IMR-90 (cell line): ENCODE measurements around the gene HSD17B3. TPM values are rescaled to one million over a fixed set of nuclear protein-coding genes. Genes with fewer than 3 reads are reported as not detected.

Experiments
- ATAC-seq: fragments of 200-7000 bp; cut with Tn5 transposase; 2 replicates; pipeline ENCODE4 v1.9.1; 2020; ENCODE audit warnings: low read depth, mild to moderate bottlenecking, moderate library complexity
- BruUV-seq: library from RNA; stranded (reverse); fragments of 400-500 nt; replicated peaks from 2 replicates; lab custom pipeline; 2021; lab: Mats Ljungman, UMichigan
- CTCF ChIA-PET: fragments of 300-600 bp; formaldehyde crosslinking; extraction: SDS; loops from one replicate; lab custom pipeline; 2021; ENCODE audit warnings: antibody characterized with exemption; lab: Yijun Ruan, JAX
- POLR2A ChIA-PET: fragments of 300-600 bp; sonication (Branson Sonifier 250); formaldehyde crosslinking; loops from one replicate; lab custom pipeline; 2022; ENCODE audit warnings: antibody characterized with exemption; ENCODE audit not compliant: unreplicated experiment; lab: Charles Lee
- DNase-seq: peaks from one replicate; pipeline ENCODE4 v3.0.0; 2013
- H2AFZ ChIP-seq: replicated peaks from 2 replicates; pipeline ENCODE3; 2013; ENCODE audit warnings: low read length, mild to moderate bottlenecking; ENCODE audit not compliant: poor library complexity
- H2AK5ac ChIP-seq: 2 replicates; pipeline ENCODE4 v1.6.1; 2013; ENCODE audit warnings: low read depth, low read length, inconsistent platforms
- H2AK9ac ChIP-seq: replicated peaks from 2 replicates; pipeline ENCODE3; 2013; ENCODE audit warnings: mild to moderate bottlenecking, low read depth, low read length, moderate library complexity; ENCODE audit not compliant: poor library complexity
- H2BK120ac ChIP-seq: 2 replicates; pipeline ENCODE4 v1.6.1; 2013; ENCODE audit warnings: low read depth, low read length, inconsistent platforms
- H2BK15ac ChIP-seq: 3 replicates; pipeline ENCODE4 v1.6.1; 2013; ENCODE audit warnings: low read depth, low read length, inconsistent platforms
- H2BK20ac ChIP-seq: 2 replicates; pipeline ENCODE4 v1.6.1; 2013; ENCODE audit warnings: low read depth, mild to moderate bottlenecking, inconsistent platforms, low read length, moderate library complexity
- H2BK5ac ChIP-seq: 2 replicates; pipeline ENCODE4 v1.6.1; 2013; ENCODE audit warnings: mild to moderate bottlenecking, low read depth, low read length, inconsistent platforms; ENCODE audit not compliant: poor library complexity, severe bottlenecking
- H3K14ac ChIP-seq: replicated peaks from 2 replicates; pipeline ENCODE4 v1.6.1; 2013; ENCODE audit warnings: low read depth, low read length, inconsistent platforms
- H3K18ac ChIP-seq: 2 replicates; pipeline ENCODE4 v1.6.1; 2013; ENCODE audit warnings: low read depth, low read length, control low read depth
- H3K23ac ChIP-seq: 2 replicates; pipeline ENCODE4 v1.6.1; 2013; ENCODE audit warnings: low read depth, low read length, inconsistent platforms
- H3K27ac ChIP-seq: 2 replicates; pipeline ENCODE4 v1.5.1; 2013; ENCODE audit warnings: mild to moderate bottlenecking, control low read depth, low read length; ENCODE audit not compliant: insufficient read depth
- H3K27me3 ChIP-seq: 2 replicates; pipeline ENCODE4 v1.6.1; 2013; ENCODE audit warnings: low read length; ENCODE audit not compliant: control insufficient read depth, insufficient read depth
- H3K36me3 ChIP-seq: 2 replicates; pipeline ENCODE4 v1.6.1; 2013; ENCODE audit warnings: low read length, mixed read lengths; ENCODE audit not compliant: control insufficient read depth, insufficient read depth
- H3K4ac ChIP-seq: 2 replicates; pipeline ENCODE4 v1.6.1; 2013; ENCODE audit warnings: low read depth, low read length, inconsistent platforms
- H3K4me1 ChIP-seq: 2 replicates; pipeline ENCODE4 v1.6.1; 2013; ENCODE audit warnings: low read length, mixed read lengths; ENCODE audit not compliant: control insufficient read depth, insufficient read depth
- H3K4me2 ChIP-seq: 2 replicates; pipeline ENCODE4 v1.6.1; 2013; ENCODE audit warnings: low read depth, mild to moderate bottlenecking, control low read depth, low read length, moderate library complexity
- H3K4me3 ChIP-seq: 2 replicates; pipeline ENCODE4 v1.5.1; 2013; ENCODE audit warnings: low read depth, mild to moderate bottlenecking, control low read depth, low read length, moderate library complexity; ENCODE audit not compliant: insufficient read depth
- H3K56ac ChIP-seq: 2 replicates; pipeline ENCODE4 v1.6.1; 2013; ENCODE audit warnings: low read length, inconsistent platforms; ENCODE audit not compliant: insufficient read depth; ENCODE audit errors: extremely low read depth
- H3K79me1 ChIP-seq, 2 experiments: 2 replicates each; pipeline ENCODE4 v1.6.1; 2013; ENCODE audit warnings: low read length in 2 of 2, inconsistent platforms in 1 of 2, low read depth in 1 of 2
- H3K9ac ChIP-seq: 2 replicates; pipeline ENCODE4 v1.6.1; 2013; ENCODE audit warnings: low read depth, low read length, control low read depth
- H3K9me1 ChIP-seq: 2 replicates; pipeline ENCODE4 v1.6.1; 2013; ENCODE audit warnings: low read length, inconsistent platforms; ENCODE audit not compliant: insufficient read depth
- H3K9me3 ChIP-seq: 2 replicates; pipeline ENCODE4 v1.6.1; 2013; ENCODE audit warnings: low read length; ENCODE audit not compliant: control insufficient read depth, insufficient read depth
- H4K20me1 ChIP-seq: 2 replicates; pipeline ENCODE4 v1.6.1; 2013; ENCODE audit warnings: low read length, inconsistent platforms; ENCODE audit not compliant: insufficient read depth
- H4K5ac ChIP-seq: 2 replicates; pipeline ENCODE4 v1.6.1; 2013; ENCODE audit warnings: mild to moderate bottlenecking, low read depth, low read length, control low read depth
- H4K8ac ChIP-seq, 2 experiments: 2 replicates each; pipeline ENCODE4 v1.6.1; 2013; ENCODE audit warnings: low read depth in 2 of 2, low read length in 2 of 2, control low read depth in 1 of 2, inconsistent platforms in 1 of 2
- H4K91ac ChIP-seq: 2 replicates; pipeline ENCODE4 v1.6.1; 2013; ENCODE audit warnings: low read depth, low read length, inconsistent platforms; ENCODE audit not compliant: insufficient read depth
- CTCF ChIP-seq: conservative IDR thresholded peaks from 2 replicates; pipeline ENCODE4 v1.5.1; 2012; ENCODE audit warnings: mild to moderate bottlenecking, low read depth, low read length, improper control_type of control experiment
- ELK1 ChIP-seq: fragments of 150-350 bp; IDR thresholded peaks from 2 replicates; pipeline ENCODE4 v1.6.1; 2016; ENCODE audit warnings: low read depth, mild to moderate bottlenecking, low read length, moderate library complexity, borderline replicate concordance
- MAZ ChIP-seq: IDR thresholded peaks from 2 replicates; pipeline ENCODE4 v1.6.1; 2012; ENCODE audit warnings: low read depth, mild to moderate bottlenecking, low read length, improper control_type of control experiment, moderate library complexity, borderline replicate concordance
- WGBS, 2 experiments: methylation state at CpG; one replicate each; pipeline versions ENCODE4 v1.1.5 to v1.1.7; 2013; ENCODE audit warnings: missing lambda C conversion rate in 2 of 2; ENCODE audit not compliant: insufficient read length in 1 of 2; ENCODE audit errors: extremely low coverage in 2 of 2; 5-methylcytosine and 5-hydroxymethylcytosine counted together
- dilution Hi-C: fragments of 300-500 bp; cut with HindIII; formaldehyde crosslinking; loops from one replicate; pipeline ENCODE4 v1.14.3; 2018; ENCODE audit warnings: low sequenced_read_pairs; ENCODE audit not compliant: unreplicated experiment
- in situ Hi-C: fragments of 300-500 bp; cut with MboI; formaldehyde crosslinking; loops from 3 replicates; pipeline ENCODE4 v1.14.3; 2019; ENCODE audit warnings: low sequenced_read_pairs, inconsistent platforms, mixed read lengths
- intact Hi-C: fragments of 100-400 bp; cut with micrococcal nuclease; formaldehyde crosslinking; loops from 2 replicates; pipeline ENCODE4 v1.10.0; 2022
- polyA plus RNA-seq, 3 experiments: library from polyadenylated mRNA; depleted of rRNA; stranded (reverse); fragments of >200 nt; gene quantifications; 2 replicates each; pipeline ENCODE4 v1.2.3, GENCODE V29; 2012; ENCODE audit warnings: low replicate concordance in 1 of 3
- total RNA-seq: library from RNA; depleted of rRNA; stranded (reverse); fragments of >200 nt; gene quantifications from 2 replicates; pipeline ENCODE4 v1.2.3, GENCODE V29; 2012

HSD17B3 gene
- total and polyA plus RNA-seq, 2 of the 4 experiments (the other 2 are of a cell fraction) = 0.18 TPM; not detected in 1

- Histone ChIP-seq H3K79me1 (no peaks in the 10 kb centered on the region), H4K91ac (no peak overlapping the region), H3K4ac (no peak overlapping the region), H4K8ac (no peak overlapping the region), H3K9ac (no peak overlapping the region), H4K5ac (no peak overlapping the region), H2BK120ac (no peak overlapping the region), H2AK9ac (no peak overlapping the region), H3K18ac (no peak overlapping the region), H3K9me1 (no peaks in the 10 kb centered on the region; the same call in 1 of the 2 replicates), H2AK5ac (no peak overlapping the region), H4K20me1 (no peaks in the 10 kb centered on the region), H3K56ac (no peak overlapping the region), H2BK20ac (no peak overlapping the region), H3K9me3 (no peaks in the 10 kb centered on the region), H3K27ac (no peak overlapping the region), H3K4me2 (no peak overlapping the region), H3K4me3 (no peak overlapping the region), H2BK5ac (no peak overlapping the region), H3K23ac (no peak overlapping the region), H2BK15ac (no peak overlapping the region), H2AFZ (no peak overlapping the region), H3K4me1 (no peaks in the 10 kb centered on the region), H3K27me3 (peaks cover 2% of the 10 kb centered on the region; the same call in 1 of the 2 replicates), H3K36me3 (no peaks in the 10 kb centered on the region), H3K14ac (no peak overlapping the region)
- in situ Hi-C loops (no loop called here), dilution Hi-C loops (no loop called here), intact Hi-C loops (no loop called here)
- TF ChIP-seq ELK1 = no peak
- TF ChIP-seq MAZ = no peak
- TF ChIP-seq CTCF = no peak
- POLR2A ChIA-PET = no interaction called here
- ATAC-seq (no peak), DNase-seq (no peak)
- BruUV-seq = no TSS peak
- CTCF ChIA-PET = no interaction called here
- WGBS, 2 experiments = 84% methylated on average over 12 of the region's 18 CpGs; no CpG with 5 or more reads in 1 of the 2 experiments
These were observed 46.3 kb downstream of the HSD17B3 start for GRCh38 chr9:96255698-96256097.
